ENCODE measurements around the gene ARV1. TPM values are rescaled to one million over a fixed set of nuclear protein-coding genes. Genes with fewer than 3 reads are reported as not detected.
A peak's percentile ranks its signal among the peaks of the same experiment; 100 is the strongest.

The ARV1 gene
- total RNA-seq: 10 to 100 TPM; 13.5 to 17.7 TPM

DNA sequence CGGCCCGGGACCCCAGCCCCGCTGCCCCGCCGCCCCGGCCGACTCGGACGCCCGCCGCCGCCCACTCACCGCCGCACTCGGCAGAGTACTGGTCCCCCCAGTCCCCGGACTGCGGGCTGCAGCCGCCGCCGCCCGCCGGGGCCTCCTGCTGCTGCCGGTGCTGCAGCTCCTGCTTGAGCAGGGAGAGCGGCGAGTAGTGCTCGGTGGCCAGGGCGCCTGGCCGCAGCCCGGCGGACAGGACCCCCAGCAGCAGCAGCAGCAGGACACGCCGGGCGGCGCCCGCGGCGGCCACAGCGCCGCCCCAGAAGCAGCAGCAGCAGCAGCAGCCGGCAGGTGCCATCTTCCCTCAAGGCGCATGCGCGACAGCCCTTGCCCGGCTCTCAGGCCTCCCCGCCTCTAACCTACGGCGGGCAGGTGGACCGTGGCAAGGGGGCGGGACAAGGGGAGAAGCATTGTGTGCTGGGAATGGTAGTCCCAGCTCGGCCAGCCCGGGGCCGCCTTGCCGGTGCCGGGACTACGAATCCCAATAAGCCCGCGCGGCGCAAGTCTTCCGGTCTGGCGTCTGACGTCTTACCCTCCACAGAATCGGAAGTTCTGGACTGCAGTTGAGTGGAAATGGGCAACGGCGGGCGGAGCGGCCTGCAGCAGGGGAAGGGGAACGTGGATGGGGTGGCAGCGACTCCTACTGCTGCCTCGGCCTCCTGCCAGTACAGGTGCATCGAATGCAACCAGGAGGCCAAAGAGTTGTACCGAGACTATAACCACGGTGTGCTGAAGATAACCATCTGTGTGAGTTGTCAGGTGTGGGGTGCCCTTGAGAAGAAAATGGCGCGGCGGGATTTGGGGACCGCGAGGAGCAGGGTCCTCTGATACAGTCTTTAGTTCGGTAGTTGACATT lies at the start of gene ARV1, which contains the start of gene TTC13:
ARV1 (plus strand) TSS at position 604 of the 898 bp plus-strand sequence; CDS start at position 616, 12 bp downstream.
TTC13 (minus strand) TSS at position 371 of the 898 bp plus-strand sequence; CDS start at position 340, 31 bp downstream.
- Mint-ChIP-seq H3K36me3 (ENCODE audit: low read depth) (peaks cover 33% of the 10 kb centered on the region), H3K27ac (peak within 1 kb of the TSS; percentile 98), H3K9me3 (no peaks in the 10 kb centered on the region), H3K4me3 (peak within 1 kb of the TSS; percentile 98), H3K27me3 (no peaks in the 10 kb centered on the region), H3K4me1 (peaks cover 37% of the 10 kb centered on the region)
- DNase-seq: peak; percentile 98
- ChIA-PET POLR2A (no interaction called here), CTCF (interaction anchor here (1.1 to 1.9 kb wide), 3 partner anchors 9 to 13 kb away, joined by 3 to 14 read pairs (median 5); no protein-coding TSS in a partner anchor)

DNA sequence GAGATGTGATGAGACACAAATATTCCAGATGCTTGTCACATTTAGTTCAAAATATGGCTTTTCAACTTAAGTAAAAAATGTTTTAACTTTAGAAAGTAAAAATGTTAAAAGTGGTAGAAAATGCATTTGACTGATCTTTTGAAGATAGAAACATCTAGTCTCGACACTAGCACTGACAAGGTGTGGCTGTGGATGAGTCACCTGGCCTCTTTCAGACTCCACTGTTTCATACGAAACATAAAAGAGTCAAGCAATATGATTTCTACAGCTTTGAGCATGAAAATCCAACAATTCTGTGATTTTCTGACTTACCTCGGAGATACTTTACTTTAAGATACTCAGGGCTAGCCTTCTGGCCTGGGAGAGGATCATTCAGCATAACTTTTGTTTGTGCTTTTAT lies 47.9 kb upstream of the ARV1 start:
- peaks cover 29% of the 10 kb centered on the region for H3K36me3 Mint-ChIP-seq (ENCODE audit: low read depth)
- H3K4me1 Mint-ChIP-seq: peaks cover 9% of the 10 kb centered on the region
- no peak for DNase-seq
- CTCF ChIA-PET: interaction anchor here (0.9 kb wide), 1 partner anchor 15 kb away, joined by 3 read pairs; no protein-coding TSS in a partner anchor
- peak overlapping the region; percentile 26 for H3K27ac Mint-ChIP-seq
- no peaks in the 10 kb centered on the region for H3K27me3 Mint-ChIP-seq
- POLR2A ChIA-PET: no interaction called here
- H3K4me3 Mint-ChIP-seq: no peak overlapping the region
- no peaks in the 10 kb centered on the region for H3K9me3 Mint-ChIP-seq

DNA sequence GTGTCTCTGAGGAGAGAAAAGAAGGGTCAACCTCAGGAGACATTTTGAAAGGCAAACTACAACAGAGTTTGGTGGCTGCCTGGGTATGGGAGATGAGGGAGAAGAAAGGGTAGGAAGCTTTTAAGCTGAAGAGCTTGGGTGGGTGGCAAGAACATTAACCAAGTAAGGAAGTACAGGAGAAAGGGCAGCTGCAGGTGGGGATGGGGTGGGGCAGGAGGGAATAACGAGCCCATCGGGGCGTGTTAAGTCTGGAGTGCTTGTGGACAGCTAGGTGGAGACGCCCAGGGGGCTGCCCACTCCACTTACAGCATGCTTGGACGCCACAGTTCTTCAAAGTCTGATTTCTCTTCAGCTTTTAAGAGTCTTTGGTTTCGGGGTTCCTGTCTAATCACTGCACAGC lies 43.0 kb upstream of the ARV1 start:
- Mint-ChIP-seq H3K27ac (peak overlapping the region; percentile 48), H3K4me3 (no peak overlapping the region), H3K9me3 (no peaks in the 10 kb centered on the region), H3K27me3 (no peaks in the 10 kb centered on the region), H3K4me1 (peaks cover 31% of the 10 kb centered on the region), H3K36me3 (ENCODE audit: low read depth) (peaks cover 36% of the 10 kb centered on the region)
- DNase-seq: no peak
- ChIA-PET POLR2A (no interaction called here), CTCF (no interaction called here)

DNA sequence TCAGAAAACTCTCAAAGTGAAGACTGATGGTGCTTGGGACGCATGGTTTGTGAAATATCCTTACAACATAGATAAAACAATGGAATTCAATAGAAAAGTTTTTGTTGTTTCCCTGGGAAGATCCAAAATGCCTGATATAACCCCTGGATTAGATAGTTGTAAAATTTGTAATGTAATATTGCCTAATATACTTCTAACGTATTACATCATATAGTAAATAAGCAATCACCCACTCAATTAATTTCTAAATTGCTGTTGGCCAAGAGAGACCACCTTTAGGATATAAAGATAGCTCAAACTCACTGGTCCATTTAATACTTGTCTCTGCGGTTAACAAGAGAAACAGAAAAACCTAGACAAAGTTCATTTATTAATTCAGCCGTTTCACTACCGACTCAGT lies 42.4 kb upstream of the ARV1 start:
- peaks cover 25% of the 10 kb centered on the region for H3K4me1 Mint-ChIP-seq
- ChIA-PET POLR2A (no interaction called here), CTCF (no interaction called here)
- no peak overlapping the region for H3K4me3 Mint-ChIP-seq
- no peak overlapping the region for H3K27ac Mint-ChIP-seq
- H3K27me3 Mint-ChIP-seq: no peaks in the 10 kb centered on the region
- DNase-seq: no peak
- no peaks in the 10 kb centered on the region for H3K9me3 Mint-ChIP-seq
- peaks cover 33% of the 10 kb centered on the region for H3K36me3 Mint-ChIP-seq (ENCODE audit: low read depth)

DNA sequence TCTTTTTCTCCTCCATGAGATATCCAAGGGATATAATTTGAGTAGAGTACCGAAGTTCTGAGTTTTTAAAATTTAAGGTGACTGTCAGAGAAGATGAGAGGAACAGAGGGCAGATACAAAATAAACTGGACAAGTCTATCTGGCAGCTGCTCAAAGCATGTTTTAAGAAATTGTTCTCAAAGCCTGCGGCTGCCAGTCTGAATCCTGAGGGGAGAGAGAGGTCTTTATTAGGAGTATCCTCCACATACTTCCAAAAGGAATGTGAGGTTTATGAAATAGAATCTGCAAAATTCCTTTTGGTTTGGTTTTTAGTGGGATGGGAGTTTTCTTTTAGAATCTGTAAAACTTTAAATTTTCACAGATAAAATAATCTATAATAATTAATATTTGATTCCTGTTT lies 41.5 kb upstream of the ARV1 start:
- H3K27me3 Mint-ChIP-seq: no peaks in the 10 kb centered on the region
- DNase-seq: no peak
- H3K4me1 Mint-ChIP-seq: peaks cover 23% of the 10 kb centered on the region
- ChIA-PET POLR2A (no interaction called here), CTCF (no interaction called here)
- H3K4me3 Mint-ChIP-seq: no peak overlapping the region
- H3K9me3 Mint-ChIP-seq: no peaks in the 10 kb centered on the region
- peaks cover 33% of the 10 kb centered on the region for H3K36me3 Mint-ChIP-seq (ENCODE audit: low read depth)
- H3K27ac Mint-ChIP-seq: no peak overlapping the region

DNA sequence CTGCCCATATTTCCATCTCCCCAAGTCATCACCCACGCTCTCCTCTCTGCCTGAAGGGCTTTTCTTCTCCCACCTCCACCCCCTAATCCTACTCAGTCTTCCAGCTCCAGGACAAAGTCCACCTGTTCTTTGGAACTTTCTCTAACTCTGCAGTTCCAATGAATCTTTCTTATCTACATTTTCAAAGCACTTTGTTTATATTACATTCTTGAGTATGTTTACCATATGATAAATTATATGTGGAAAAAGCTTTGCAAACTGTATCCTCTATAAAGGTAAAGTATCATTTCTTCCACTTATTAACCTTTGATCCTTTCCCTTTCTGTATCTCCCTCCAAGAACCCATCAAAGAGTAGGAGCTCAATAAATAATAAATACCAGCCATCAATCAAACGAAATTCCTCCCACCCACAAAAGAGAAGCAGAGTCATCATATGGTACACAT lies 39.9 kb upstream of the ARV1 start:
- Mint-ChIP-seq H3K4me1 (peaks cover 23% of the 10 kb centered on the region), H3K9me3 (no peaks in the 10 kb centered on the region), H3K36me3 (ENCODE audit: low read depth) (peaks cover 36% of the 10 kb centered on the region), H3K27ac (no peak overlapping the region), H3K27me3 (no peaks in the 10 kb centered on the region), H3K4me3 (no peak overlapping the region)
- no peak for DNase-seq
- ChIA-PET CTCF (interaction anchor here (1.2 kb wide), 1 partner anchor 114 kb away, joined by 3 read pairs; no protein-coding TSS in a partner anchor), POLR2A (interaction anchor here (0.7 kb wide), 1 partner anchor 34 kb away, joined by 3 read pairs; no protein-coding TSS in a partner anchor)

DNA sequence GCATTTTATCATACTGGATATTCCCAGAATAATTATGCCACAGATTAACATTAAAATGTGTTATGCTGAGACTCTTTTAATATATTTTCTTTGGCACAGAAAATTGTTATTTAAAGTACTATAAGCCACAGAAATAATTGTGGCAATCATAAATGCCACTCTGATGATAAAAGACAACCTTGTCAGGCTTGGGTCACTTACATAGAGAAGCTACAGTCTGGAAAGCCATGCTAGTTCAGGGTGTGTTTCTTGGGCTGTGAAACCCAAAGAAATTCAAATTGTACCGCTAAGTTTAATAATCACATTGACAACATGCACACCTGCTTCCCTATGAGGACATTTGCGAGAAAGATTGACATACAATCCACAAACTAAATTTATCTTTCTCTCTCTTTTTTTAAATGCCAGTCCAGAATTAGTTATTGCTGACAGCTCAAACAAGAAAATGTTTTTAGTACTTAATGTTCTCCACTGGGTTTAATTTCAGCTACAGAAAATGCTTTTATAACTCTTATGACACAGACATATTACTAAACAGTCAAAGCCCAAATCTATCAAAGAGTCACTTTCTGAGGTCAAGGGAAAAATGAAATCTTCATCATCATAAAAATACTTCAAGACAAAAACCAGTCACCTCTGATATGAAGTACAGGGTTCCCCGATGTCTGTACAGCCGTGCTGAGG lies 38.9 kb upstream of the ARV1 start:
- POLR2A ChIA-PET: no interaction called here
- Mint-ChIP-seq H3K27ac (no peak overlapping the region), H3K27me3 (no peaks in the 10 kb centered on the region), H3K4me1 (peaks cover 23% of the 10 kb centered on the region), H3K4me3 (no peak overlapping the region), H3K9me3 (no peaks in the 10 kb centered on the region), H3K36me3 (ENCODE audit: low read depth) (peaks cover 39% of the 10 kb centered on the region)
- no peak for DNase-seq
- CTCF ChIA-PET: no interaction called here

DNA sequence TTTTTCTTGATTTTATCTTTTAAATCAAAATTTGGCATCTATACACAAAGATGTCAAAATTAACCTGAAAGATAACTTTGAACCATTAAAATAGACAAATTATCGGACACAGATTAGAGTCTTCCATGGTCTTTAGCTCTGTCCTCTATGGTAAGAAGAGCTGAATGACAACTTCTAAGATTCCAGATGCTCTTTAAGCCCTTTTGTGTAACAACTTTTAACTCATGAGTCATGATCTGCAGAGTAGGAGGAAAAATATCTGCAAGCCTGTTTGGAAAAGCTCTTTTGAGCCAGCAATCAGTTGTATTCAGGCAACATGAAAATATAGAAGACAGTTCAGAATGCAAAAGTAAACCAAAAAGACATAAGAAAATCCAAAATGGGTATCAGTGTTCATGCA lies 38.0 kb upstream of the ARV1 start:
- Mint-ChIP-seq H3K4me3 (no peak overlapping the region), H3K9me3 (no peaks in the 10 kb centered on the region), H3K27ac (no peak overlapping the region), H3K4me1 (peaks cover 23% of the 10 kb centered on the region), H3K36me3 (ENCODE audit: low read depth) (peaks cover 42% of the 10 kb centered on the region), H3K27me3 (no peaks in the 10 kb centered on the region)
- ChIA-PET POLR2A (no interaction called here), CTCF (no interaction called here)
- no peak for DNase-seq

DNA sequence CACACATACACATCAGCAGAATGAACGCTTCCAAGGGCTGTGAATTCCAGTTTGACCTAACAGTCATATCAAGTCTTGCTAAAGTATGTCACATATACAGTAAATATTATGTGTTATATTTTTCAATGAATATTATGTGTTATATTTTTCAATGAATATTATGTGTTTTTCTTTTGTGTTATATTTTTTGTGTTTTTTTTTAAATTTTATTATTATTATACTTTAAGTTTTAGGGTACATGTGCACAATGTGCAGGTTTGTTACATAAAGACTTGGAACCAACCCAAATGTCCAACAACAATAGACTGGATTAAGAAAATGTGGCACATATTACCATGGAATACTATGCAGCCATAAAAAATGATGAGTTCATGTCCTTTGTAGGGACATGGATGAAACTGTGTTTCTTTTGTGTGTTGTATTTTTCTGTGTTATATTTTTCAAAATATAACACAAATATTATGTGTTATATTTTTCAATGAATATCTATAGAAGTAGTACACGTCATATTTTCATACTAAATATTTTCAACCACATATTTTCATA lies 35.8 kb upstream of the ARV1 start:
- ChIA-PET CTCF (no interaction called here), POLR2A (no interaction called here)
- Mint-ChIP-seq H3K9me3 (no peaks in the 10 kb centered on the region), H3K27ac (no peak overlapping the region), H3K36me3 (ENCODE audit: low read depth) (peaks cover 48% of the 10 kb centered on the region), H3K27me3 (no peaks in the 10 kb centered on the region), H3K4me3 (no peak overlapping the region), H3K4me1 (peaks cover 10% of the 10 kb centered on the region)
- no peak for DNase-seq

DNA sequence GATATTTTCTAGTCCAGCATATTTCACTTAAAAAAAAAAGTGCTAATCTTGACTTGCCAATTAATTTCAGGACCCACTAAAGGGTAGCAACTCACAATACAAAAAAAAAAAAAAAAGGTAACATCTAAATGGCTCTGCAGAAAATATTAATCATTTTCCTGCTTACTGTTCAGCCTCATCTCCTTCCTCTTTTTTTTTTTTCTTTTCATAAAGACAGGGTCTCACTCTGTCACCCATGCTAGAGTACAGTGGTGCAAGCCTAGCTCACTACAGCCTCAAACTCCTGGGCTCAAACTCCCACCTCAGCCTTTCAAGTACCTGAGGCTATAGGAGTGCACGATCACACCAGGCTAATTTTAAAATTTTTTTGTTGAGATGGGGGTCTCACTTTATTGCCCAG lies 30.6 kb upstream of the ARV1 start:
- Mint-ChIP-seq H3K4me3 (no peak overlapping the region), H3K27me3 (no peaks in the 10 kb centered on the region), H3K36me3 (ENCODE audit: low read depth) (peaks cover 43% of the 10 kb centered on the region), H3K27ac (no peak overlapping the region), H3K4me1 (peaks cover 5% of the 10 kb centered on the region), H3K9me3 (no peaks in the 10 kb centered on the region)
- ChIA-PET CTCF (interaction anchor here (1.0 kb wide), 1 partner anchor 24 kb away, joined by 3 read pairs; no protein-coding TSS in a partner anchor), POLR2A (no interaction called here)
- no peak for DNase-seq

DNA sequence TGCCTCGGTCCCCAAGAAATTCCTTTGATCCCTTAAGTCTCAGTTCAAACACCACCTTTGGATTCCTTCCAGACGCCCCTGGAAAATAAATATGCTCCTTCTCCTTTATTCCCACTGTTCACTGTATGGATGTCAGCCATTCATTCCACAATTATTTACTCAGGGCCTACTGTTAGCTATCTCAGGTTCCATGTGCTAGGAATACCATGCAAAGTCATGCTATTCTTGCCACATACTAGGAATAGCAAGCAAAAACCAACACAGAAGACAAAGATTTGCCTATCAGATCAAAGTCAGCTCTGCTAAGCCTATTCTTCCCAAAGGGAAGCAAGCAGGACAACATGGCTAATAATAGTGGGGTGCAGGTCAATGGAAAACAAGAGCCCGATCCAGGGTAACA lies 30.0 kb upstream of the ARV1 start:
- no peak overlapping the region for H3K4me3 Mint-ChIP-seq
- H3K27me3 Mint-ChIP-seq: no peaks in the 10 kb centered on the region
- H3K9me3 Mint-ChIP-seq: no peaks in the 10 kb centered on the region
- no peak overlapping the region for H3K27ac Mint-ChIP-seq
- DNase-seq: no peak
- CTCF ChIA-PET: interaction anchor here (1.0 kb wide), 1 partner anchor 24 kb away, joined by 3 read pairs; no protein-coding TSS in a partner anchor
- peaks cover 47% of the 10 kb centered on the region for H3K36me3 Mint-ChIP-seq (ENCODE audit: low read depth)
- POLR2A ChIA-PET: no interaction called here
- peaks cover 5% of the 10 kb centered on the region for H3K4me1 Mint-ChIP-seq

DNA sequence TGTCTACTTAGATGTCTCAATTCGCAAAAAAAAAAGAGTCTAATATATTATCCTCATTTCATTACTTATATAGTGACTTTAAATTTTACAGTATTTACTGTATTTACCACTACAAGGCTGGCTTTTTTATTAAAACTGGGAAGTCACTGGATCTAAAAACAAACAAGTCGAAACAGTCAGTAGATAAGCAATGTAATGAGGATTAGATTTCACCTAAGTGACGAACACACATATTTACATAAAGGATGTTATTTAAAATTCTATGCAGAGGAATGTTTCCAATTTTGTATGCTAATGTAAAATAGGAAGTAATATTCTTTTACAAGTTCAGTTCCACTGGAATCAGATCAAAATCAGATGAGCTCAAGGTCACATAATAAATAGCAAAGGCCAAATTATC lies 28.5 kb upstream of the ARV1 start:
- DNase-seq: no peak
- ChIA-PET CTCF (interaction anchor here (1.4 kb wide), 1 partner anchor 19 kb away, joined by 4 read pairs; no protein-coding TSS in a partner anchor), POLR2A (no interaction called here)
- Mint-ChIP-seq H3K27ac (no peak overlapping the region), H3K4me1 (peaks cover 5% of the 10 kb centered on the region), H3K4me3 (no peak overlapping the region), H3K36me3 (ENCODE audit: low read depth) (peaks cover 45% of the 10 kb centered on the region), H3K27me3 (no peaks in the 10 kb centered on the region), H3K9me3 (no peaks in the 10 kb centered on the region)

DNA sequence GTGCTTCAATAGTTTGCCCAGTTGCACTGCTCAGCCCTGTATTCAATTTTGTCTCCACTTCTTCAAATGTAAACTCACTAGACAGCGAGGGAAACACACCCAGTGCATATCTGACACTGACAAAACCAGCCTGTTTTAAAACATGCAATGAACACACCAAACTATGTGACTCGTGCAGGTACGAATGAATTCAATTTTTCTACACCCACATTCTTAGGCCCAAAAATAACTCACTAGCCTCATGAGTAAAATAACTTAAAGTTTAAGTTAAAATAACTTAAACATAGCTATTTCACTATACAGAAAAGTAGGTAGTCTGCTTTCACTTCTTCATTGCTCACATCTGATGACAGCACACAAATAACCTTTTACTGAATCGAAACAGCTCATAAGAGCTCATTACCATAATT lies 21.3 kb upstream of the ARV1 start:
- ChIA-PET POLR2A (no interaction called here), CTCF (no interaction called here)
- peaks cover 5% of the 10 kb centered on the region for H3K4me1 Mint-ChIP-seq
- H3K36me3 Mint-ChIP-seq (ENCODE audit: low read depth): peaks cover 41% of the 10 kb centered on the region
- no peak overlapping the region for H3K27ac Mint-ChIP-seq
- no peaks in the 10 kb centered on the region for H3K9me3 Mint-ChIP-seq
- no peaks in the 10 kb centered on the region for H3K27me3 Mint-ChIP-seq
- DNase-seq: no peak
- no peak overlapping the region for H3K4me3 Mint-ChIP-seq

Data from activated CD4-positive, alpha-beta T cell treated with anti-CD3 and anti-CD28 coated beads, Interleukin-2, amount 10 ng/mL, durations not matched to agents 7 days and 5 days (primary cell).